A673 (cell line): ENCODE results near the gene PPP1R13L. TPM values are rescaled to one million over a fixed set of nuclear protein-coding genes. Genes with fewer than 3 reads are reported as not detected.

Experiments used
- BruUV-seq: library from RNA; stranded (reverse); fragments of 400-500 nt; replicated peaks from 2 replicates; lab custom pipeline; 2021; lab: Mats Ljungman, UMichigan
- CTCF ChIA-PET: fragments of 300-600 bp; sonication (Branson Sonifier 250); formaldehyde crosslinking; loops from one replicate; lab custom pipeline; 2022; ENCODE audit warnings: antibody characterized with exemption; lab: Charles Lee
- POLR2A ChIA-PET: fragments of 300-600 bp; sonication (Branson Sonifier 250); formaldehyde crosslinking; loops from one replicate; lab custom pipeline; 2022; ENCODE audit warnings: antibody characterized with exemption; ENCODE audit not compliant: low non-redundant PET; lab: Charles Lee
- DNase-seq: peaks from one replicate; pipeline ENCODE4 v3.0.0-alpha.2; 2015; ENCODE audit warnings: low spot score
- H3K27ac ChIP-seq: fragments of 200-600 bp; sonication (generic); 2 replicates; pipeline ENCODE4 v1.5.1; 2016; ENCODE audit warnings: mixed run types, low read depth, mild to moderate bottlenecking, mixed read lengths, antibody characterized with exemption, low read length; ENCODE audit not compliant: poor library complexity, severe bottlenecking
- H3K27me3 ChIP-seq: fragments of 200-600 bp; sonication (generic); replicated peaks from 2 replicates; pipeline ENCODE4 v1.6.1; 2017; ENCODE audit warnings: mixed run types, low read depth, mild to moderate bottlenecking, mixed read lengths, antibody characterized with exemption, low read length; ENCODE audit not compliant: insufficient read depth, poor library complexity
- H3K36me3 ChIP-seq: fragments of 200-600 bp; sonication (generic); 2 replicates; pipeline ENCODE4 v1.6.1; 2016; ENCODE audit warnings: mixed run types, mild to moderate bottlenecking, mixed read lengths, antibody characterized with exemption, low read length; ENCODE audit not compliant: insufficient read depth, poor library complexity, severe bottlenecking
- H3K4me1 ChIP-seq: fragments of 200-600 bp; sonication (generic); 2 replicates; pipeline ENCODE4 v1.6.1; 2017; ENCODE audit warnings: mixed run types, mild to moderate bottlenecking, mixed read lengths, antibody characterized with exemption, low read length; ENCODE audit not compliant: insufficient read depth, poor library complexity, severe bottlenecking
- H3K4me3 ChIP-seq: fragments of 200-600 bp; sonication (generic); 2 replicates; pipeline ENCODE4 v1.5.1; 2016; ENCODE audit warnings: low read depth, mixed run types, mild to moderate bottlenecking, mixed read lengths, low read length; ENCODE audit not compliant: poor library complexity, severe bottlenecking
- H3K9me3 ChIP-seq: fragments of 200-600 bp; sonication (generic); 2 replicates; pipeline ENCODE4 v1.6.1; 2016; ENCODE audit warnings: mixed run types, low read depth, mild to moderate bottlenecking, mixed read lengths, antibody characterized with exemption, low read length; ENCODE audit not compliant: poor library complexity, severe bottlenecking
- EZH2 ChIP-seq: fragments of 200-600 bp; sonication (generic); IDR thresholded peaks from 2 replicates; pipeline ENCODE4 v1.6.1; 2017; ENCODE audit warnings: borderline replicate concordance, low read depth, mild to moderate bottlenecking, mixed read lengths, antibody characterized with exemption, low read length; ENCODE audit not compliant: poor library complexity, severe bottlenecking
- intact Hi-C: fragments of 100-400 bp; cut with micrococcal nuclease; formaldehyde crosslinking; loops from one replicate; pipeline ENCODE4 v1.10.0; 2022; ENCODE audit not compliant: unreplicated experiment
- total RNA-seq: library from RNA; stranded (reverse); gene quantifications from 2 replicates; pipeline ENCODE4 v1.2.3, GENCODE V29; 2021
- TF ChIP-seq, protein P1 (sequence below): fragments of 300-800, 200-600 bp; sonication (generic); conservative IDR thresholded peaks from 2 replicates; pipeline ENCODE4 v1.5.1; 2017; ENCODE audit warnings: low read depth, mild to moderate bottlenecking, antibody characterized with exemption, low read length, moderate library complexity, mixed read lengths

PPP1R13L gene
- total RNA-seq, 1 experiment from 2014 or later: 5.5 TPM

DNA sequence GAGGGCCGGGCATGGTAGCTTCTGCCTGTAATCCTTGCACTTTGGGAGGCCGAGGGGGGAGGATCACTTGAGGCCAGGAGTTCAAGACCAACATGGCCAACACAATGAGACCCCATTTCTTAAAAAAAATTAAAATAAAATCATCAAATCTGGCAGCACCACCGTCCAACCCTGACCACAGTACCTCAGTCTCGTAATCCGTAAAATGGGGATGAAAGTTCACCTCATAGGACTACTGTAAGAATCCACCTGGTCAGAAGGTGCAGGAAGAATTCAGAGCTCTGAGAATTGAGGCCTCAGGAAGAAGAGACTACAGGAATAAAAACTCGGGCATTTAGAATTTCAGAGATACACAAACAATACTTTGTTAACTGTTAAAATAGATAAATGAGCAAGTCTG is 3.1 kb downstream of the PPP1R13L start:
- Histone ChIP-seq H3K27me3 (no peaks in the 10 kb centered on the region), H3K4me3 (no peak overlapping the region), H3K36me3 (no peaks in the 10 kb centered on the region), H3K4me1 (peaks cover 14% of the 10 kb centered on the region), H3K27ac (no peak overlapping the region), H3K9me3 (no peaks in the 10 kb centered on the region)
- intact Hi-C loops: no loop called here
- TF ChIP-seq, protein P1, sequence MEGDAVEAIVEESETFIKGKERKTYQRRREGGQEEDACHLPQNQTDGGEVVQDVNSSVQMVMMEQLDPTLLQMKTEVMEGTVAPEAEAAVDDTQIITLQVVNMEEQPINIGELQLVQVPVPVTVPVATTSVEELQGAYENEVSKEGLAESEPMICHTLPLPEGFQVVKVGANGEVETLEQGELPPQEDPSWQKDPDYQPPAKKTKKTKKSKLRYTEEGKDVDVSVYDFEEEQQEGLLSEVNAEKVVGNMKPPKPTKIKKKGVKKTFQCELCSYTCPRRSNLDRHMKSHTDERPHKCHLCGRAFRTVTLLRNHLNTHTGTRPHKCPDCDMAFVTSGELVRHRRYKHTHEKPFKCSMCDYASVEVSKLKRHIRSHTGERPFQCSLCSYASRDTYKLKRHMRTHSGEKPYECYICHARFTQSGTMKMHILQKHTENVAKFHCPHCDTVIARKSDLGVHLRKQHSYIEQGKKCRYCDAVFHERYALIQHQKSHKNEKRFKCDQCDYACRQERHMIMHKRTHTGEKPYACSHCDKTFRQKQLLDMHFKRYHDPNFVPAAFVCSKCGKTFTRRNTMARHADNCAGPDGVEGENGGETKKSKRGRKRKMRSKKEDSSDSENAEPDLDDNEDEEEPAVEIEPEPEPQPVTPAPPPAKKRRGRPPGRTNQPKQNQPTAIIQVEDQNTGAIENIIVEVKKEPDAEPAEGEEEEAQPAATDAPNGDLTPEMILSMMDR: no peak
- TF ChIP-seq EZH2: no peak
- no TSS peak for BruUV-seq
- no peak for DNase-seq
- CTCF ChIA-PET: interaction anchor here (0.6 to 1.1 kb wide), 2 partner anchors 25 to 84 kb away, joined by 3 to 8 read pairs; no protein-coding TSS in a partner anchor
- POLR2A ChIA-PET: interaction anchor here (0.6 kb wide), 1 partner anchor 25 kb away, joined by 5 read pairs; no protein-coding TSS in a partner anchor

DNA sequence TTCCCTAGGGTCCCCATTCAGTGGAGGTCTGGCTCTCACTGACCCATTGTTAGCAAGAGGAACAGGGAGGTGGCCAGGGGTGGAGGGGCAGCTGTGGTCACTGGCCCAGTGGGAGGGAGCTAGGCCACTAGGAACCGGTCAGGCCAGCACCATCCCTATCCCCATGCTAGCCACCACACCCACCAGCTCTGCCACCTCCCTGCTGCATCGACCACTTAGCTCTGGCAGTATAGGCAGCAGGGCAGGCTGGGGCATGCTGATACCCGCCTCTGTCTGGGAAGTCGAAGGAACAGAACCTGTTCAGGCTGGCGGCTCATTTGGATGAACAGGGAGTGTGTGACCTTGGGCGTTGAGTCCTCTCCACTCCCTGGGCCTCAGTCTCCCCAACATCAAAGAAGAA is 4.7 kb downstream of the PPP1R13L start:
- intact Hi-C loops: no loop called here
- H3K27ac ChIP-seq: no peak overlapping the region
- peaks cover 14% of the 10 kb centered on the region for H3K4me1 ChIP-seq
- H3K36me3 ChIP-seq: no peaks in the 10 kb centered on the region
- TF ChIP-seq, protein P1: no peak
- no peak for TF ChIP-seq EZH2
- ChIA-PET CTCF (no interaction called here), POLR2A (no interaction called here)
- H3K27me3 ChIP-seq: no peaks in the 10 kb centered on the region
- no peak for DNase-seq
- no peaks in the 10 kb centered on the region for H3K9me3 ChIP-seq
- no peak overlapping the region for H3K4me3 ChIP-seq
- no TSS peak for BruUV-seq

DNA sequence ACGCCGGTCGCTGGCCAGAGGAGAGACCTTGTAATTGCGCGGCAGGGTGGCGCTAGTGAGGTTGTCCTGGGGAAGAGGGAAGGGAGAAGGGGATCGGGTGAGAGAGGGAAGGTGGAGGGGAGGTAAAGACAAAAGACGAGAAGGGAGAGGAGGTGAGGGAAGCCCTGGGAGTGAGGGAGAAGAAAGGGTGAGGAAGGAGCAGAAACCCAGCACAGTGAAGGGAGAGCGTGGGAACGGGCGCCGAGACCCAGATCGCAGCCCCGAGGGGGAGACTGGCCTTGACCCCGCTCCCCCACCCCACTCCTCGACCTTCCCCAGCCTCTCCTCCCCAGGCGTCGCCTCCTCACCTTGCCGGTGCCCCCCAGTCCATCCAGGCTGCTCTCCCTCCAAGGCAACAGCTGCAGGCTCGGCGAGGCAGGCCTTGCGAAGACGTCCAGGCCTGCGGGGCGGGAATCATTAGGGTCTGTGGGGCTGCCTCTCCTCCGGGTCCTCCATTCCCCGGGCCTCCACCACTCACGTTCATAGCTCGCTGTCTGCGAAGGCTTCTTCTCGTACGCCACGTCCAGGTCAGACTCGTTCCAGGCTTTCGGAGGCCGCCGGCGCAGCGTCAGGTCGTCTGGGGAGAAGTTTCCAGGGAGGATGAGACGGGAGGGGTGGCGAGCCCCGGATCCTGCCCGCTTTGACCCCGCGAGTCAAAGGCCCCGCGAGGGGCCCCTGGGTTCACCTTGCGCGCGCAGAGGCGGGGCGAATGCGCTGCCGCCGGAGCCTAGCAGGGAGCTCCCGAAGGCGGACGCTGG is 8.8 kb downstream of the PPP1R13L start:
- DNase-seq: no peak
- CTCF ChIA-PET: interaction anchor here (0.7 kb wide), 1 partner anchor 153 kb away, joined by 5 read pairs; no protein-coding TSS in a partner anchor
- no peaks in the 10 kb centered on the region for H3K36me3 ChIP-seq

More for the DNA sequence above, 8.8 kb downstream of the PPP1R13L start:
- peaks cover 4% of the 10 kb centered on the region for H3K4me1 ChIP-seq
- no peak overlapping the region for H3K4me3 ChIP-seq
- POLR2A ChIA-PET: no interaction called here
- intact Hi-C loops: no loop called here
- no peaks in the 10 kb centered on the region for H3K27me3 ChIP-seq
- TF ChIP-seq EZH2: no peak
- TF ChIP-seq, protein P1: no peak
- no peaks in the 10 kb centered on the region for H3K9me3 ChIP-seq
- no TSS peak for BruUV-seq
- no peak overlapping the region for H3K27ac ChIP-seq
